Mesodermal cell (in vitro differentiated cells): Measurements from ENCODE around the gene EFEMP1.
A peak's percentile ranks its signal among the peaks of the same experiment; 100 is the strongest.

Experiments used
- H3K27ac ChIP-seq: 2 replicates; pipeline ENCODE4 v1.7.0; 2013; ENCODE audit warnings: mild to moderate bottlenecking, low read depth, low read length, moderate library complexity; ENCODE audit not compliant: severe bottlenecking
- H3K36me3 ChIP-seq: 2 replicates; pipeline ENCODE4 v1.7.1; 2013; ENCODE audit warnings: mild to moderate bottlenecking, low read length, moderate library complexity; ENCODE audit not compliant: control insufficient read depth, insufficient read depth
- H3K4me1 ChIP-seq: one replicate; pipeline ENCODE4 v1.7.1; 2013; ENCODE audit warnings: mild to moderate bottlenecking, low read length; ENCODE audit not compliant: insufficient read depth, control insufficient read depth, poor library complexity, severe bottlenecking
- H3K4me3 ChIP-seq: 2 replicates; pipeline ENCODE4 v1.7.0; 2013; ENCODE audit warnings: low read length, control low read depth, mild to moderate bottlenecking; ENCODE audit not compliant: insufficient read depth, poor library complexity, severe bottlenecking; ENCODE audit errors: extremely low read depth
- H3K9me3 ChIP-seq: 2 replicates; pipeline ENCODE4 v1.7.1; 2013; ENCODE audit warnings: mild to moderate bottlenecking, low read length, moderate library complexity; ENCODE audit not compliant: control insufficient read depth
- WGBS, 2 experiments: methylation state at CpG; one replicate each; pipeline ENCODE4 v1.1.5; 2013; ENCODE audit warnings: missing lambda C conversion rate in 2 of 2; ENCODE audit not compliant: insufficient coverage in 2 of 2; 5-methylcytosine and 5-hydroxymethylcytosine counted together

Gene EFEMP1

GRCh38 chr2:55869637-55870325 is 53.8 kb downstream of the EFEMP1 start:
- Histone ChIP-seq H3K4me3 (no peak overlapping the region), H3K4me1 (peaks cover 11% of the 10 kb centered on the region), H3K36me3 (no peaks in the 10 kb centered on the region), H3K9me3 (no peaks in the 10 kb centered on the region), H3K27ac (no peak overlapping the region)
- 81 to 87% methylated on average over 2 of the region's 5 CpGs for WGBS, 2 experiments

- 86% methylated on average over 1 of the region's 2 CpGs; no CpG with 5 or more reads in 1 of the 2 experiments for WGBS, 2 experiments
- H3K9me3 ChIP-seq: no peaks in the 10 kb centered on the region
- peaks cover 26% of the 10 kb centered on the region for H3K4me1 ChIP-seq
- H3K27ac ChIP-seq: peak overlapping the region; percentile 52
- H3K36me3 ChIP-seq: no peaks in the 10 kb centered on the region
- no peak overlapping the region for H3K4me3 ChIP-seq
Observed at GRCh38 chr2:55865096-55865835, 58.3 kb downstream of the EFEMP1 start.

GRCh38 chr2:55864351-55865084 is 59.1 kb downstream of the EFEMP1 start:
- H3K9me3 ChIP-seq: no peaks in the 10 kb centered on the region
- H3K27ac ChIP-seq: no peak overlapping the region
- no peaks in the 10 kb centered on the region for H3K36me3 ChIP-seq
- peaks cover 26% of the 10 kb centered on the region for H3K4me1 ChIP-seq
- WGBS, 2 experiments: 68 to 96% methylated on average over 3 to 4 of the region's 6 CpGs
- no peak overlapping the region for H3K4me3 ChIP-seq

- 33 to 55% methylated on average over 1 to 3 of the region's 7 CpGs for WGBS, 2 experiments
- peak overlapping the region; percentile 86 for H3K27ac ChIP-seq
- H3K4me1 ChIP-seq: peaks cover 26% of the 10 kb centered on the region
- H3K36me3 ChIP-seq: no peaks in the 10 kb centered on the region
- H3K9me3 ChIP-seq: no peaks in the 10 kb centered on the region
- H3K4me3 ChIP-seq: no peak overlapping the region
Observed at GRCh38 chr2:55862673-55863390, 60.8 kb downstream of the EFEMP1 start.

- H3K9me3 ChIP-seq: no peaks in the 10 kb centered on the region
- H3K36me3 ChIP-seq: no peaks in the 10 kb centered on the region
- H3K4me3 ChIP-seq: no peak overlapping the region
- H3K27ac ChIP-seq: peak overlapping the region; percentile 86
- H3K4me1 ChIP-seq: peaks cover 26% of the 10 kb centered on the region
- WGBS, 2 experiments: 95 to 100% methylated on average over 2 of the region's 3 CpGs
Observed at GRCh38 chr2:55862246-55862645, 61.3 kb downstream of the EFEMP1 start.

GRCh38 chr2:55861733-55862132 is 61.8 kb downstream of the EFEMP1 start:
- WGBS, 2 experiments: 90 to 100% methylated on average over 6 of the region's 6 CpGs
- H3K4me3 ChIP-seq: no peak overlapping the region
- H3K9me3 ChIP-seq: no peaks in the 10 kb centered on the region
- no peaks in the 10 kb centered on the region for H3K36me3 ChIP-seq
- H3K27ac ChIP-seq: peak overlapping the region; percentile 86
- H3K4me1 ChIP-seq: peaks cover 26% of the 10 kb centered on the region

- 38 to 70% methylated on average over 1 to 2 of the region's 2 CpGs for WGBS, 2 experiments
- H3K27ac ChIP-seq: no peak overlapping the region
- no peaks in the 10 kb centered on the region for H3K36me3 ChIP-seq
- H3K4me1 ChIP-seq: peaks cover 26% of the 10 kb centered on the region
- no peak overlapping the region for H3K4me3 ChIP-seq
- H3K9me3 ChIP-seq: no peaks in the 10 kb centered on the region
Observed at GRCh38 chr2:55860832-55861231, 62.8 kb downstream of the EFEMP1 start.

- Histone ChIP-seq H3K4me3 (no peak overlapping the region), H3K9me3 (no peaks in the 10 kb centered on the region), H3K36me3 (no peaks in the 10 kb centered on the region), H3K4me1 (peaks cover 18% of the 10 kb centered on the region), H3K27ac (no peak overlapping the region)
- 88 to 90% methylated on average over 3 of the region's 3 CpGs for WGBS, 2 experiments
Observed at GRCh38 chr2:55859875-55860274, 63.7 kb downstream of the EFEMP1 start.

- WGBS, 2 experiments: no CpG with 5 or more reads among the region's 2 CpGs
- no peaks in the 10 kb centered on the region for H3K36me3 ChIP-seq
- no peak overlapping the region for H3K27ac ChIP-seq
- no peaks in the 10 kb centered on the region for H3K9me3 ChIP-seq
- peaks cover 9% of the 10 kb centered on the region for H3K4me1 ChIP-seq
- H3K4me3 ChIP-seq: no peak overlapping the region
Observed at GRCh38 chr2:55857766-55858165, 65.8 kb downstream of the EFEMP1 start.

- Histone ChIP-seq H3K4me3 (no peak overlapping the region), H3K27ac (no peak overlapping the region), H3K9me3 (no peaks in the 10 kb centered on the region), H3K4me1 (peaks cover 4% of the 10 kb centered on the region), H3K36me3 (no peaks in the 10 kb centered on the region)
- 82% methylated on average over 3 of the region's 3 CpGs; no CpG with 5 or more reads in 1 of the 2 experiments for whole genome bisulfite sequencing, 2 experiments
Observed at GRCh38 chr2:55856936-55857335, 66.6 kb downstream of the EFEMP1 start.
